Lung (tissue), 12 donors: ENCODE data around the gene STRIP2. TPM values are rescaled to one million over a fixed set of nuclear protein-coding genes. Genes with fewer than 3 reads are reported as not detected.

Source experiments
- ATAC-seq: fragments of 200-7000 bp; cut with Tn5 transposase; one replicate; pipeline ENCODE4 v1.9.1; 2020; ENCODE audit warnings: moderate number of reproducible peaks; ENCODE audit not compliant: insufficient read depth, low FRiP score
- DNase-seq, 3 donors: peaks; one replicate each; pipeline ENCODE4 v3.0.0-alpha.2; 2013 to 2017
- H3K27ac ChIP-seq, 2 donors: one replicate each; pipeline ENCODE4 v1.5.1; 2013; ENCODE audit warnings: mild to moderate bottlenecking in 2 of 2, moderate library complexity in 2 of 2, control low read depth in 1 of 2, inconsistent platforms in 1 of 2, low read depth in 1 of 2, low read length in 1 of 2
- H3K27me3 ChIP-seq, 3 donors: one replicate each; pipeline ENCODE4 v1.5.1; 2013; ENCODE audit warnings: low read length in 2 of 3; ENCODE audit not compliant: control insufficient read depth in 3 of 3, insufficient read depth in 3 of 3
- H3K36me3 ChIP-seq, 4 donors: one replicate each; pipeline ENCODE4 v1.5.1; 2013; ENCODE audit warnings: low read length in 4 of 4, mild to moderate bottlenecking in 1 of 4, moderate library complexity in 1 of 4; ENCODE audit not compliant: control insufficient read depth in 4 of 4, insufficient read depth in 4 of 4
- H3K4me1 ChIP-seq, 5 donors: one replicate each; pipeline ENCODE4 v1.5.1; 2013; ENCODE audit warnings: low read length in 5 of 5, mild to moderate bottlenecking in 2 of 5, moderate library complexity in 1 of 5; ENCODE audit not compliant: control insufficient read depth in 5 of 5, insufficient read depth in 5 of 5
- H3K4me3 ChIP-seq: one replicate; pipeline ENCODE4 v1.5.1; 2013; ENCODE audit warnings: mild to moderate bottlenecking, control low read depth, moderate library complexity
- H3K9ac ChIP-seq, 2 donors: one replicate each; pipeline ENCODE4 v1.5.1; 2013; ENCODE audit warnings: low read length in 2 of 2, control low read depth in 1 of 2; ENCODE audit not compliant: insufficient read depth in 1 of 2
- H3K9me3 ChIP-seq, 4 donors: one replicate each; pipeline ENCODE4 v1.5.1; 2013; ENCODE audit warnings: low read length in 3 of 4, mild to moderate bottlenecking in 1 of 4, moderate library complexity in 1 of 4; ENCODE audit not compliant: control insufficient read depth in 4 of 4, insufficient read depth in 3 of 4
- CTCF ChIP-seq: IDR thresholded peaks from 2 replicates; pipeline ENCODE4 v1.5.1; 2012; ENCODE audit warnings: mild to moderate bottlenecking; ENCODE audit errors: control extremely low read depth, extremely low read depth
- WGBS, 2 donors: extraction: QIAGEN DNeasy Blood & Tissue Kit; methylation state at CpG; one replicate each; pipeline ENCODE4 v1.1.7; 2013; 5-methylcytosine and 5-hydroxymethylcytosine counted together
- polyA plus RNA-seq, 2 donors: library from polyadenylated mRNA; stranded (reverse); fragments of 200-250 nt; gene quantifications; one replicate each; pipeline ENCODE4 v1.2.1, GENCODE V29; 2013
- total RNA-seq, 2 donors: library from RNA; depleted of rRNA in 1 of 2; stranded (reverse); fragments of >200 nt in 1 of 2; gene quantifications; one replicate each; pipeline ENCODE4 v1.2.1, GENCODE V29; 2014 to 2021
- donor health status: control.
- donor health status: control.
- donor health status: Bipolar disorder and iron deficiency.
- donor health status: healthy.
- donor health status: DM: yes; HTN: yes; CAD: no.

STRIP2 gene
- total and polyA plus RNA-seq, 4 donors, result 1.1 to 2.1 (median 1.7) TPM

DNA sequence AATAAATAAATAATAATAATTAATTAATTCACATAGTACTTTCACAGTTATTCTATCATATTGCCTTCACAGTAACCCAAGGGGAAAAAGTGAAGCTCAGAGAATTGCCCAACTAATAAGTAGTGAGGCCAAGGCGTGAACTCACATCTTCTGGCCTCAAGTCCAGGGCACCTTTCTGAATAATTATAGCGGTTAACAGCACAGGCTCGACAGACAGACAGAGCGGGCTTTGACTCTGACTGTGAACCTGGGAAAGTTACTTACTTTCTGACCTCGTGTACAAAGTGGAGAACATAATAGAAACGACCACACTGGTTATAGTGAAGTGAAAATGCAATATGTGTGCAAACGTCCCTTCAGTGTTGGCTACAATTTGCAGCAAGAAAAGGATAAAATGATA is 62.4 kb downstream of the STRIP2 start:
- no peaks in the 10 kb centered on the region for H3K36me3 ChIP-seq

GRCh38 chr7:129497156-129497555 is 62.9 kb downstream of the STRIP2 start:
- Histone ChIP-seq H3K36me3 (no peaks in the 10 kb centered on the region), H3K9me3 (no peaks in the 10 kb centered on the region), H3K4me3 (no peak overlapping the region), H3K27me3 (peaks cover 0 to 8% (median 2%) of the 10 kb centered on the region in 3 donors), H3K9ac (no peak overlapping the region), H3K27ac (no peak overlapping the region), H3K4me1 (no peaks in the 10 kb centered on the region)
- TF ChIP-seq CTCF, result no peak
- DNase-seq, result no peak
- ATAC-seq, result no peak
- WGBS, 2 donors, result 90 to 92% methylated on average over 4 of the region's 4 CpGs

More for the DNA sequence above, 62.4 kb downstream of the STRIP2 start:
- ATAC-seq (no peak), DNase-seq (no peak)
- no peak for TF ChIP-seq CTCF
- no peak overlapping the region for H3K4me3 ChIP-seq
- H3K27ac ChIP-seq, result no peak overlapping the region
- 76 to 81% methylated on average over 7 of the region's 7 CpGs for WGBS, 2 donors
- no peaks in the 10 kb centered on the region for H3K9me3 ChIP-seq
- no peak overlapping the region for H3K9ac ChIP-seq
- peaks cover 0 to 5% (median 0%) of the 10 kb centered on the region in 3 donors for H3K27me3 ChIP-seq
- H3K4me1 ChIP-seq, result no peaks in the 10 kb centered on the region

GRCh38 chr7:129498021-129498420 is 63.8 kb downstream of the STRIP2 start:
- no peak for DNase-seq
- Histone ChIP-seq H3K27ac (no peak overlapping the region), H3K4me1 (peaks cover 0 to 6% (median 0%) of the 10 kb centered on the region in 5 donors), H3K36me3 (no peaks in the 10 kb centered on the region), H3K27me3 (peaks cover 0 to 10% (median 4%) of the 10 kb centered on the region in 3 donors), H3K9ac (no peak overlapping the region), H3K9me3 (no peaks in the 10 kb centered on the region), H3K4me3 (no peak overlapping the region)
- WGBS, 2 donors, result 97 to 100% methylated on average over 1 of the region's 1 CpG
- no peak for TF ChIP-seq CTCF
- no peak for ATAC-seq

- Histone ChIP-seq H3K9ac (no peak overlapping the region), H3K27ac (no peak overlapping the region), H3K36me3 (no peaks in the 10 kb centered on the region), H3K9me3 (no peaks in the 10 kb centered on the region), H3K4me1 (peaks cover 0 to 7% (median 0%) of the 10 kb centered on the region in 5 donors), H3K27me3 (peaks cover 0 to 22% (median 6%) of the 10 kb centered on the region in 3 donors), H3K4me3 (no peak overlapping the region)
- no peak for ATAC-seq
- no peak for TF ChIP-seq CTCF
- 79 to 80% methylated on average over 6 of the region's 6 CpGs for WGBS, 2 donors
- DNase-seq, result no peak
Measured at GRCh38 chr7:129499999-129500398, 65.8 kb downstream of the STRIP2 start.
